Esophagus squamous epithelium (tissue), 4 donors: ENCODE measurements around the gene ARF6.

ENCODE experiments used
- POLR2A ChIP-seq, 4 donors: fragments of 450-650 bp; IDR thresholded peaks; one replicate each; pipeline ENCODE4 v1.6.1; 2017; ENCODE audit warnings: antibody characterized with exemption in 4 of 4, mild to moderate bottlenecking in 4 of 4, moderate library complexity in 3 of 4
- TF ChIP-seq, protein P1 (sequence below), 6 experiments: fragments of 450-650 bp in 4 of 6; fragments of 200-600 bp in 2 of 6; sonication (generic) in 2 of 6; IDR thresholded peaks; one replicate each; pipeline ENCODE4 v1.5.1; 2016 to 2019; ENCODE audit warnings: antibody characterized with exemption in 6 of 6, mild to moderate bottlenecking in 4 of 6, moderate library complexity in 4 of 6

DNA sequence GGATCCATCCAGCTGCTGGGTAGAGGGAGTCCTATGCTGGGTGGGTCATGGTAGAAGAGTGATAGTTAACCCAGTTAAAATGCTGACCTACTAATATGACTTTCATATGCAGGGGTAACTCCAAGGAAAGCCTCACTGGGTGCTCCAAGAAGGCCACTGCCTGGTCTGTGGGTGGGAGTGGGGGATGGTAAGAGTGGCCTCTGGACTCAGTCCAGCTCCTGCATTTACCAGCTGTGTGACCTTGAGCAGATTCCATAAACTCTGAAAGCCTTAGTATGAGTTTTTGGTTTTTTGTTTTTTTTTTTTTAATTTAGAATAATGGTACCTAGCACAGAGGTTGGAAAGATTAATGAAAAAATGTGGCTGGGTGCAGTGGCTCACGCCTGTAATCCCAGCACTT, 51.6 kb downstream of the ARF6 start:
- TF ChIP-seq, protein P1, sequence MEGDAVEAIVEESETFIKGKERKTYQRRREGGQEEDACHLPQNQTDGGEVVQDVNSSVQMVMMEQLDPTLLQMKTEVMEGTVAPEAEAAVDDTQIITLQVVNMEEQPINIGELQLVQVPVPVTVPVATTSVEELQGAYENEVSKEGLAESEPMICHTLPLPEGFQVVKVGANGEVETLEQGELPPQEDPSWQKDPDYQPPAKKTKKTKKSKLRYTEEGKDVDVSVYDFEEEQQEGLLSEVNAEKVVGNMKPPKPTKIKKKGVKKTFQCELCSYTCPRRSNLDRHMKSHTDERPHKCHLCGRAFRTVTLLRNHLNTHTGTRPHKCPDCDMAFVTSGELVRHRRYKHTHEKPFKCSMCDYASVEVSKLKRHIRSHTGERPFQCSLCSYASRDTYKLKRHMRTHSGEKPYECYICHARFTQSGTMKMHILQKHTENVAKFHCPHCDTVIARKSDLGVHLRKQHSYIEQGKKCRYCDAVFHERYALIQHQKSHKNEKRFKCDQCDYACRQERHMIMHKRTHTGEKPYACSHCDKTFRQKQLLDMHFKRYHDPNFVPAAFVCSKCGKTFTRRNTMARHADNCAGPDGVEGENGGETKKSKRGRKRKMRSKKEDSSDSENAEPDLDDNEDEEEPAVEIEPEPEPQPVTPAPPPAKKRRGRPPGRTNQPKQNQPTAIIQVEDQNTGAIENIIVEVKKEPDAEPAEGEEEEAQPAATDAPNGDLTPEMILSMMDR (IDR thresholded peaks at IDR 0.05), result no peak
- no peak for TF ChIP-seq POLR2A (IDR thresholded peaks at IDR 0.05)
